Neuronal stem cell (in vitro differentiated cells): ENCODE results near the gene RABGGTA.

Source experiments
- DNase-seq: peaks from one replicate; pipeline ENCODE4 v3.0.0-alpha.2; 2013; ENCODE audit warnings: low spot score
- H2AFZ ChIP-seq: one replicate; pipeline ENCODE4 v1.6.1; 2013; ENCODE audit warnings: mild to moderate bottlenecking, low read length, inconsistent platforms
- H2AK5ac ChIP-seq: 2 replicates; pipeline ENCODE4 v1.6.1; 2013; ENCODE audit warnings: low read depth, mild to moderate bottlenecking, inconsistent platforms, low read length, moderate library complexity, mixed read lengths
- H2BK120ac ChIP-seq: 2 replicates; pipeline ENCODE4 v1.6.1; 2013; ENCODE audit warnings: low read depth, mild to moderate bottlenecking, inconsistent platforms, low read length, moderate library complexity, mixed read lengths
- H2BK12ac ChIP-seq: one replicate; pipeline ENCODE4 v1.6.1; 2013; ENCODE audit warnings: low read length, inconsistent platforms
- H2BK15ac ChIP-seq: 2 replicates; pipeline ENCODE4 v1.6.1; 2013; ENCODE audit warnings: mild to moderate bottlenecking, low read length, inconsistent platforms, mixed read lengths
- H2BK5ac ChIP-seq: one replicate; pipeline ENCODE4 v1.6.1; 2013; ENCODE audit warnings: inconsistent platforms, mild to moderate bottlenecking, low read length, moderate library complexity
- H3K14ac ChIP-seq: one replicate; pipeline ENCODE4 v1.6.1; 2013; ENCODE audit warnings: low read length, inconsistent platforms
- H3K18ac ChIP-seq: 2 replicates; pipeline ENCODE4 v1.6.1; 2013; ENCODE audit warnings: low read length, inconsistent platforms
- H3K23ac ChIP-seq: 2 replicates; pipeline ENCODE4 v1.6.1; 2013; ENCODE audit warnings: low read depth, mild to moderate bottlenecking, mixed read lengths, low read length, inconsistent platforms; ENCODE audit not compliant: poor library complexity
- H3K27ac ChIP-seq: replicated peaks from 3 replicates; pipeline ENCODE4 v1.5.1; 2013; ENCODE audit warnings: low read length, inconsistent platforms
- H3K27me3 ChIP-seq, 3 experiments: 2 replicates each; pipeline ENCODE4 v1.6.1; 2013; ENCODE audit warnings: low read length in 3 of 3, mild to moderate bottlenecking in 2 of 3, inconsistent platforms in 1 of 3, low read depth in 1 of 3, mixed read lengths in 1 of 3, moderate library complexity in 1 of 3; ENCODE audit not compliant: control insufficient read depth in 3 of 3, insufficient read depth in 3 of 3
- H3K36me3 ChIP-seq, 2 donors: replicated peaks in 1 of 2; 2 replicates each; pipeline ENCODE4 v1.6.1; 2013; ENCODE audit warnings: low read length in 2 of 2; ENCODE audit not compliant: control insufficient read depth in 2 of 2, insufficient read depth in 2 of 2
- H3K4ac ChIP-seq: 2 replicates; pipeline ENCODE4 v1.6.1; 2013; ENCODE audit warnings: inconsistent platforms, mild to moderate bottlenecking, low read length, moderate library complexity
- H3K4me1 ChIP-seq, 2 donors: 1 replicate in 1 of 2; 2 replicates in 1 of 2; pipeline ENCODE4 v1.6.1; 2013; ENCODE audit warnings: low read length in 2 of 2, low read depth in 1 of 2; ENCODE audit not compliant: control insufficient read depth in 2 of 2, insufficient read depth in 1 of 2
- H3K4me2 ChIP-seq: one replicate; pipeline ENCODE4 v1.6.1; 2013; ENCODE audit warnings: mild to moderate bottlenecking, low read length, inconsistent platforms; ENCODE audit not compliant: insufficient read depth, poor library complexity, severe bottlenecking
- H3K4me3 ChIP-seq, 2 donors: 2 replicates each; pipeline ENCODE4 v1.5.1; 2013; ENCODE audit warnings: low read length in 2 of 2, mild to moderate bottlenecking in 2 of 2, inconsistent platforms in 1 of 2, moderate library complexity in 1 of 2
- H3K79me1 ChIP-seq: one replicate; pipeline ENCODE4 v1.6.1; 2013; ENCODE audit warnings: low read depth, mild to moderate bottlenecking, inconsistent platforms, low read length, moderate library complexity
- H3K9ac ChIP-seq: one replicate; pipeline ENCODE4 v1.6.1; 2013; ENCODE audit warnings: mild to moderate bottlenecking, low read depth, low read length, inconsistent platforms; ENCODE audit not compliant: poor library complexity
- H3K9me3 ChIP-seq, 2 donors: replicated peaks in 1 of 2; 2 replicates each; pipeline versions ENCODE3 to v1.6.1; 2013; ENCODE audit warnings: low read length in 2 of 2, mild to moderate bottlenecking in 2 of 2, inconsistent platforms in 1 of 2, low read depth in 1 of 2, mixed read lengths in 1 of 2, moderate library complexity in 1 of 2; ENCODE audit not compliant: control insufficient read depth in 2 of 2, insufficient read depth in 1 of 2
- H4K8ac ChIP-seq: one replicate; pipeline ENCODE4 v1.6.1; 2013; ENCODE audit warnings: low read depth, mild to moderate bottlenecking, inconsistent platforms, low read length, moderate library complexity
- H4K91ac ChIP-seq: one replicate; pipeline ENCODE4 v1.6.1; 2013; ENCODE audit warnings: low read length, low read depth, mild to moderate bottlenecking, inconsistent platforms; ENCODE audit not compliant: poor library complexity
- WGBS, 2 donors: extraction: QIAGEN DNeasy Blood & Tissue Kit; methylation state at CpG; one replicate each; pipeline ENCODE4 v1.1.7; 2013; ENCODE audit warnings: missing lambda C conversion rate in 2 of 2, mixed read lengths in 1 of 2; ENCODE audit not compliant: insufficient read length in 2 of 2, insufficient replicate concordance in 1 of 2; ENCODE audit errors: extremely low coverage in 2 of 2; 5-methylcytosine and 5-hydroxymethylcytosine counted together

RABGGTA gene

GRCh38 chr14:24258119-24258518 is 13.3 kb downstream of the RABGGTA start:
- no peak overlapping the region for H2AFZ ChIP-seq
- H3K4me3 ChIP-seq = no peak overlapping the region
- no peak overlapping the region for H3K4me2 ChIP-seq
- H2AK5ac ChIP-seq = peak overlapping the region; percentile 67
- peak overlapping the region; percentile 29 for H3K23ac ChIP-seq
- no peak overlapping the region for H3K9ac ChIP-seq
- H2BK15ac ChIP-seq = no peak overlapping the region
- no peak overlapping the region for H2BK12ac ChIP-seq
- H3K18ac ChIP-seq = no peak overlapping the region
- no peak overlapping the region for H3K14ac ChIP-seq
- no peak overlapping the region for H4K91ac ChIP-seq
- H4K8ac ChIP-seq = peak overlapping the region; percentile 32
- H3K79me1 ChIP-seq = peaks cover 1% of the 10 kb centered on the region
- H2BK5ac ChIP-seq = no peak overlapping the region
- no CpG with 5 or more reads among the region's 9 CpGs for WGBS, 2 donors
- H3K4me1 ChIP-seq = no peaks in the 10 kb centered on the region
- H2BK120ac ChIP-seq = peak overlapping the region; percentile 57
- H3K27ac ChIP-seq = no peak overlapping the region
- no peak for DNase-seq
- H3K27me3 ChIP-seq = no peaks in the 10 kb centered on the region
- no peaks in the 10 kb centered on the region for H3K9me3 ChIP-seq
- no peaks in the 10 kb centered on the region for H3K36me3 ChIP-seq
- no peak overlapping the region for H3K4ac ChIP-seq

- Histone ChIP-seq H2AK5ac (no peak overlapping the region), H2BK12ac (no peak overlapping the region), H4K8ac (no peak overlapping the region), H4K91ac (no peak overlapping the region), H3K79me1 (peaks cover 1% of the 10 kb centered on the region), H2BK120ac (no peak overlapping the region), H3K14ac (no peak overlapping the region), H3K36me3 (no peaks in the 10 kb centered on the region), H3K4me1 (no peaks in the 10 kb centered on the region), H3K4me2 (no peak overlapping the region), H2BK5ac (no peak overlapping the region), H3K4ac (no peak overlapping the region), H3K9ac (no peak overlapping the region), H3K18ac (no peak overlapping the region), H2AFZ (no peak overlapping the region), H2BK15ac (no peak overlapping the region), H3K23ac (no peak overlapping the region), H3K9me3 (no peaks in the 10 kb centered on the region), H3K27ac (no peak overlapping the region), H3K4me3 (no peak overlapping the region), H3K27me3 (no peaks in the 10 kb centered on the region)
- no CpG with 5 or more reads among the region's 4 CpGs for WGBS, 2 donors
- no peak for DNase-seq
Observed at GRCh38 chr14:24256960-24257359, 14.4 kb downstream of the RABGGTA start.

GRCh38 chr14:24255931-24256711 is 15.3 kb downstream of the RABGGTA start:
- Histone ChIP-seq H3K4ac (no peak overlapping the region), H2BK15ac (no peak overlapping the region), H2BK12ac (no peak overlapping the region), H3K4me1 (no peaks in the 10 kb centered on the region), H3K9me3 (no peaks in the 10 kb centered on the region), H3K18ac (no peak overlapping the region), H3K14ac (no peak overlapping the region), H2BK5ac (no peak overlapping the region), H4K8ac (no peak overlapping the region), H3K4me3 (no peak overlapping the region), H3K27me3 (no peaks in the 10 kb centered on the region), H3K36me3 (no peaks in the 10 kb centered on the region), H3K23ac (peak overlapping the region; percentile 23), H3K27ac (no peak overlapping the region), H2AFZ (no peak overlapping the region), H3K9ac (no peak overlapping the region), H2AK5ac (no peak overlapping the region), H4K91ac (no peak overlapping the region), H3K4me2 (no peak overlapping the region), H3K79me1 (peaks cover 1% of the 10 kb centered on the region), H2BK120ac (no peak overlapping the region)
- DNase-seq = no peak
- WGBS, 2 donors = no CpG with 5 or more reads among the region's 12 CpGs

- H2BK120ac ChIP-seq = no peak overlapping the region
- no peak overlapping the region for H2BK12ac ChIP-seq
- H3K4me1 ChIP-seq = no peaks in the 10 kb centered on the region
- H4K8ac ChIP-seq = no peak overlapping the region
- WGBS, 2 donors = no CpG with 5 or more reads among the region's 8 CpGs
- H2AK5ac ChIP-seq = no peak overlapping the region
- H3K27ac ChIP-seq = no peak overlapping the region
- no peak overlapping the region for H3K23ac ChIP-seq
- no peaks in the 10 kb centered on the region for H3K9me3 ChIP-seq
- DNase-seq = no peak
- no peak overlapping the region for H3K4ac ChIP-seq
- no peaks in the 10 kb centered on the region for H3K36me3 ChIP-seq
- H3K4me3 ChIP-seq = no peak overlapping the region
- no peak overlapping the region for H2AFZ ChIP-seq
- peak overlapping the region; percentile 79 for H4K91ac ChIP-seq
- no peak overlapping the region for H3K4me2 ChIP-seq
- no peak overlapping the region for H3K9ac ChIP-seq
- no peaks in the 10 kb centered on the region for H3K27me3 ChIP-seq
- H3K14ac ChIP-seq = no peak overlapping the region
- H2BK5ac ChIP-seq = peak overlapping the region; percentile 57
- no peak overlapping the region for H2BK15ac ChIP-seq
- no peak overlapping the region for H3K18ac ChIP-seq
- H3K79me1 ChIP-seq = peaks cover 1% of the 10 kb centered on the region
Observed at GRCh38 chr14:24255438-24255837, 16.0 kb downstream of the RABGGTA start.
